ENCODE measurements around the gene EREG.
A peak's percentile ranks its signal among the peaks of the same experiment; 100 is the strongest.
"Not testable (repeated sequence)": the region's sequence is repeated elsewhere in the genome, so short reads cannot be mapped to it uniquely, and the experiment has no call there.

EREG gene, protein sequence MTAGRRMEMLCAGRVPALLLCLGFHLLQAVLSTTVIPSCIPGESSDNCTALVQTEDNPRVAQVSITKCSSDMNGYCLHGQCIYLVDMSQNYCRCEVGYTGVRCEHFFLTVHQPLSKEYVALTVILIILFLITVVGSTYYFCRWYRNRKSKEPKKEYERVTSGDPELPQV

DNA sequence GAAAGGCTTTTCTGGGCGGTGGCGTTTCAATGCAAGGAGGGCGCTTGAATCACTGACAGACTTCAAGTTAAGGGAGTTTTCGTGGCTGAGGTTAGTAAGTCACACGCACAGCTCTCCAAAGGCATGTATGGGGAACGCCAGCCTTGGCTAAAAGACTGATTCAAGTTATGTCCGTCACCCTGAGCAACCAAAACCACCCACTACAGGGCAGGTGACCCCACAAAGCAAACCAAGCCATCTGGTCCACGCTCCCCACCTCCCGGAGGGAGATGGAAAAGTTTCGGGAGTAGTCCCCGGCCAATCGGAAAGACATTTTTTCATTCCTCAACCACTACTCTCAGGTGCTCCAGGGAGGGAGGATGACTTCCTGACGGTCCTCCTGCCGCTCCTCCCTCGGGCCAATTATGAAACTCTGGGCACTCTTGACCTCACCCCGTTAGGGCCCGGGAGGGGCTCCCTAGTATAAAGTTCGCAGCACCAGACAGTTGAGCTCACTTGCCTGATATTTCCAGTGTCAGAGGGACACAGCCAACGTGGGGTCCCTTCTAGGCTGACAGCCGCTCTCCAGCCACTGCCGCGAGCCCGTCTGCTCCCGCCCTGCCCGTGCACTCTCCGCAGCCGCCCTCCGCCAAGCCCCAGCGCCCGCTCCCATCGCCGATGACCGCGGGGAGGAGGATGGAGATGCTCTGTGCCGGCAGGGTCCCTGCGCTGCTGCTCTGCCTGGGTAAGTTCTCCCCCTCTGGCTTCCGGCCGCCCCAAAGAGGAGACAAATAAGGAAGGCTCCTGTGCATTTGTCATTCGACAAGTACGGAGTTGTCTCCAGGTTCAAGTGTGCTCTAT, at the start of gene EREG:
EREG (plus strand) TSS at position 494 of the 840 bp plus-strand sequence; CDS start at position 658, 164 bp downstream.
- DNase-seq (ENCODE audit: low spot score): no peak

DNA sequence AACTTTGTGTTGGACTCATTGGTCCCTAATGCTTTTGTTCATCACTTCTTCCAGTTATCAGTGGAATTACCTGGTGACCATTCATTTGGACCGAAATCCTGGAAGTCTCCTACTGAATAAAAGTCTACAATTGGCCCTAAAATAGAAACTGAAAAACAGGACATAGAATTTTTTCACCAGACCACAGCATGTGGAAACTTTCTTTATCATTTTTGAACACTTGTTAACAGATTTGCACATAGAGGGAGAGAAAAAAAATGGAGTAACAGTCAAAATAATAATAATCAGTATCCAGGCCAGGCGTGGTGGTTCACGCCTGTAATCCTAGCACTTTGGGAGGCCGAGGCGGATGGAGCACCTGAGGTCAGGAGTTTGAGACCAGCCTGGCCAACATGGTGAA, 49.6 kb upstream of the EREG start:
- DNase-seq (ENCODE audit: low spot score): no peak

DNA sequence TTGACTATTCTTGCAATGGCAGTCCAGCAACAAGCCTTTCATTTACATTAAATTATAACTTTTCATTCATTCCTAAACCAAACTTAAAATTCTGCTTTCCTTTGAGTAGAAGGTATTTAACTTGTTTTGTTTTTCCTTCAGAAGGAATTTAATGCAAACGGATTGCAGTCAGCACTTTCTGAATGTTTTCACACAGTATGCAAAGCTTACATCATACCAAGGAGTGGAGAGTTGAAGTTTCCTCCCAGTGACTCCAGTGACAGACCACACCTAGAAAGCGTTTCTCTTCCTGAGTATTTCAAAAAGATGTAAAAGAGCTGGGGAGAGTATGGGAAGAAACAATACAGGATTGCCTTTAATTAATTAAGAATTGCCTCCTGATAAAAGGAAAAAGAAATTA, 48.5 kb upstream of the EREG start:
- no peak for DNase-seq (ENCODE audit: low spot score)

DNA sequence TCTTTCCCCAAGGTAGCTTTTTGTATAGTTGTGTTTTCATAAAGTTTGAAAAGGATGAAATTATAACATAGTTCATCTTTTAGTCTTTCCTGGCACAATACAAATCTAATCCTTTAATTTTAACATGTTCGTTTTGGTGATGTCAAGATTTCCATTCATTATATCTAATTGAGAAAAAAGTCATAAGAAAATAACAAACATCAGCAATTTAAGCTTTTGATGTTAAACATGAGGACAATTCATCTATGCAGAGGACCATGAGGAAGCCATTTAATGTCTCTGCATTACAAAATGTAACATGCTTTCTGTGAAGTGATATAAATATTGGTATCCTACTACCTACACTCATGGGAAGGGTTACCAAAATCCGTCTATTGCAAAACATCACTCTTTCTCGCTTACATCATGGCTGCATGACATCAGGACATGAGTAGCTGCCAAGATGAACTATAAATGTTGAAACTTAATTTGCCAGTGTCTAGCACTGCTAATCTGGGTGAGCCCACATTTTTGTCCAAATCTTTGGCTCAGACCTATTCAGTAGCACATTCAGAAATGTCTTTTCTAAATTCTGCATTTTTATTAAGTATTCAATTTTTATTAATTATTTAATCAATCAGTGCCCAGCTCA, 47.2 kb upstream of the EREG start:
- no peak for DNase-seq (ENCODE audit: low spot score)

DNA sequence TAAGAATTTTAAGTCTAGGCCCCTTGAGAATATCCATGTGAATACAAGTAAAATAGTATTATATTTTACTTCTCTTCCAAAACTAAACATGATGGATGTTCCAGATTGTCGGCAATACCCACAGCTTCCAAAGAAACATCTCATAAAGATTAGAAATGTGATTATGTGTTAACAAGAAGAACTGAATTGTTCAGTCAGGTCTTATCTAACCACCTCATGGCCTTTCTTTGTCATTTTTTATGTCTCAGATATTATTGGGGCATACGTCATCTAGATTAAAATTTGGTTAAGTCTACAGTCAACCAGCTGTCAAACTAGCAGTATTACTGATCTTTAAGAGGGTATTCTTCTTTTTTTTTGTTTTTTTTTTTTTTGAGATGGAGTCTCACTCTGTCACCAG, 46.7 kb upstream of the EREG start:
- no peak for DNase-seq (ENCODE audit: low spot score)

DNA sequence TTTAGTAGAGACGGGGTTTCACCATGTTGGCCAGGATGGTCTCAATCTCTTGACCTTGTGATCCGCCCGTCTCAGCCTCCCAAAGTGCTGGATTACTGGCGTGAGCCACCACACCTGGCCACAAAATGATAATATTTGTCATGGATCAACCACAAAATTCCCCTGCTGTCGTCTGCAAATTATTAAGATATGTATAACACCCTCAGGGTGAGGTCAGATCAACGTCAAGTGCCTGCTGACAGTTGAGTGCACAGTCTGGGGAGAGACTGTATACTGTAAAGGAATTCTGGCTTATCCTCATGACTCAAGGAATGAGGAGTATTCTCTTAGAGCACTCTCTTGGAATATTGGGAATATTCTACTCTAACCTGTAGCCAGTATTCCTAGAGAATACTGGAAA, 45.5 kb upstream of the EREG start:
- no peak for DNase-seq (ENCODE audit: low spot score)

DNA sequence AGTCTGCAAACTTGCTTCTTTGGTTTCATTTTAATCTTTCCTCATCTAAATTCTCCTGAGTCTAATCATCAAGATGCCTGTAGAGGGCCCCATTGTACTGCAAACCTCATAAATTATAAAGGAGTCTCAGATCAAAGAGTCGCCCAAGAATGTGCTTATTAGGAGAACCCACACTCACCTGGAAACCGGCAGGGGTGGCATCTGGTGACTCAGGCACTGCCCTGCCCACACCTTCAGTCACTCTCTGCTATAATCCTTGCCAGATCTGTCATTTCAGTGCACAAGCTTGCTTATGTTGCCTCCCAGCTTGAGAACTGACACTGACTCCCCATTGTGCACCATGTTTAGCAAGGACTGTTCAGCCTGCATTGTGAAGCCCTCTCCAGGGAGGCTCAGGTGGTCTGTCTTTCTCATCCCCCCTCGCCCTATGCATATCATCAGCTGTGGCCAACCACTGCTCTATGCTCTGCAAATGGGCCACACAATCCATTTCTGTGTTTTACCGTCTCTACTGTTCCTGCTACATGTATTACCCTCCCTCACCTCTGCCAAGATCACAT, 44.3 kb upstream of the EREG start:
- DNase-seq (ENCODE audit: low spot score): peak; percentile 60

DNA sequence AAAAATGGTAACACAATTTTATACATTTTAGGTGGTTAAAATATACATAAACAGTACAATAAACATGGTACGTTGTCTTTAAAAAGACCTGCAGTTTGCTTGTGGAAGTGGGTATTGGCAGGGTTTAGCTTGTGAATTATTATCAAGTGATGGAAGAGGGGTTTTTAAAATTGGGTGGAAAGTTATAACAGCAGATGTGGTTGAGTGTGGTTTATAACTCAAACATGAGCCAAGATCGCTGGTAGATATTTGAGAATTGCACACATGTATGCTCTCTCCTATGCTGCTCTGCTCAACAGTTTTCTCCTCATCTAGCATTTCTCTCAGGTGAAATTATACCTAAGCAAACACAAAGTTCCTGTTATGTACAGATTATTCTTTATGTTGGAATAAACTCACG, 42.6 kb upstream of the EREG start:
- no peak for DNase-seq (ENCODE audit: low spot score)

DNA sequence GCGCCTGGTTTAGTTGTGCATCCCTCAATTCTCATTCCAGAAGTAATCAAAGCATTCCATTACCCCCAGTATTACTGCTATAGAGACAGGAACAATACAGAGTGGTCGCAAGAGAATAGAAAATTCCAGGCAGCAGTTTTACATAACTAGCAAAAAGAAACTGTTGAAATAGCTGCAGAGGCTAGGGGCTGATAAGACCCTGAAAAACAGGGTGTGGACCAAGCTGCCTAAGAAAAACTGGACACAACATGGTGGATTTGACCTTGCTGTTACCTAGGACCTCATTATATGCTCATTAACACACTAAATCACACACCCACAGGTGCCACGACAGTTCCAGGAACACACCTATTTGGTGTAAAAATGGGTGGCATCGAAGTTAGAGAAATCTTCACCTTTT, 41.3 kb upstream of the EREG start:
- DNase-seq (ENCODE audit: low spot score): no peak

DNA sequence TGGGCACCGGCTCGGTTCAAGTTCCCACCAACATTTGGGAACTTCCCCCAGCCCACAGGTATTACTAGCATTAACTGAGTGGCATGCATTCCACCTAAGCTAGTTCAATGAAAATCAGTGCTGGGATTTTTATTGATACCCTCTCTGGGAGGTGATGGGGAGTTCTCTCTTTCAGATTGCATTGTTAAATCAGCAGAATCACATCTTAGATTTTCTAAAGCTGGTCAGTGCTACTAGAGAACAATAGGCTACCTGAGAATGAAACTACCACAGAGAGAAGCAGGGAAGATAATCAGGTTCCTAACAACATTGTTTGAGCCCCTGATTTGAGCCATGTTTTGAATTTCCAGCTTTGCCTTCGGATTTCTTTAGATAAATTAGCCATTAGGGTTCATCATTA, 40.7 kb upstream of the EREG start:
- no peak for DNase-seq (ENCODE audit: low spot score)

DNA sequence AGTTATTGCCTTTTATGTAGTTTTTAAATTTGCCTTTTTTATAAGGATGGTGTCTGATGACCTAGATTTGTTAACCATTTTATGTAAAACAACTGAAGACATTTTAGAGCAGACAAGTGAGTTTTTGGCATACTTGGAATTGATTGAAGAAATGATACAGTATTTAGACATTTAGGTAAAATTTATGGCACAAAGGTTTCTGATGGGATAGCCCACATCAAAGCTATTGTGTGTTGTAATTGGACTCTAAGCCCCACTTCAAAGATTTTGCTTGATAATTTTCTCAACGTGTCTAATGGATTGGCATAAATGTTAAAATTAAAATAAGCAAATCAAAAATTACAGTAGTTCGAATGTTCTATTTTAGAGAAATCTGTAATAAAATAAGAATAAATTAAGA, 39.1 kb upstream of the EREG start:
- no peak for DNase-seq (ENCODE audit: low spot score)

DNA sequence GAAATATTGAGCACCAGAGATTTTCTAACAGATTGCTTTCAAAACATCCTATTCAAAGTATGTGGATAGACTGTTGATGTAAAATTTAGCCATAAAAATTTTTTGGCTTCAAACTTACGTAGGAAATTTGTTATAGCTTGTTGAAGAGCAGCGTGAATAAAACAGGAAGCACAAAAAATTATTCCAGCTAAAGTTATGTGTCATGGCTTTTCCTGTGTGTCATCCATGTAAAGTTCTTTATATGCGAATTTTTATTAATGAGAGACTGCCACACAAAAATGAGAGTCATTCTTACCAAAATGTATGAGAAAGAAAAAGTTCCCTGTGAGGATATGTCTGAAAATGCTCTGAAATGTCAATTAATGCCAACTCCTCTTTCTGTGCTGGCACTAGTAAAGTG, 37.2 kb upstream of the EREG start:
- no peak for DNase-seq (ENCODE audit: low spot score)

DNA sequence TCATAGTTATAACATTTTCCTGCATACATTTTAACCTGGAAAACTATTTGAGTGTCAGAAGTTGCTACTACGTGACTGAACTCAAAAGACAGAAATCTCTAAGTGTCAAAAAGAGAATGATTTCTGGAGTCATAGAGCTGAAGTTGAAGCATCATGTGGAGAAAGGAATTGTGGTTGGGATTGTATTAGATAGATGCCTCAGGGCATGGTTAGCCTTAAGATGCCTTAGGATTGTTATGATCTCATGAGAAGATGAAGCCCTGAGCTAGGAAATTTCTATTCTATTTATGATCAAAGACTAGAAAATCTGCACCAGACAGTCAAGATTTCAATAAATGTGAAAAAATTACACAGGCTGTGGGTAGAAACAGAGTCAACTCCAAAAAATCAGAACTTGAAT, 36.4 kb upstream of the EREG start:
- no peak for DNase-seq (ENCODE audit: low spot score)

DNA sequence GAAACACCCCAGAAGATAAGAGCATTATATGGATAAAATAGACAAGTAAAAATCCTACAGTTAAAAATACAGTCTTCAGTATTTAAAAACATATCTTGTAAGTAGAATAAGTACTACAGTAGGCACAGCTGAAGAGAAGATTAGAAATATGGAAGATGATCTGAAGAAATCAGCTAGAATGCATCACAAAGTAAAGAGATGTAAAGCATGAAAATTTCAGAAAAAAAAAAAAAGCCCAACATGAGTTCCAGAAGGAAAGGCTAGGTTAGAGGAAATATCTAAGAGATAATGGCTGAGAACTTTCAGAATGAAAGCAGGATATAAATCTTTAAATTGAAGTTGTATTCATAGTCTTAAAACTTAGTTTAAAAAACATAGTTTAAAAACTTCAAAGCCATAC, 35.6 kb upstream of the EREG start:
- DNase-seq (ENCODE audit: low spot score): no peak

DNA sequence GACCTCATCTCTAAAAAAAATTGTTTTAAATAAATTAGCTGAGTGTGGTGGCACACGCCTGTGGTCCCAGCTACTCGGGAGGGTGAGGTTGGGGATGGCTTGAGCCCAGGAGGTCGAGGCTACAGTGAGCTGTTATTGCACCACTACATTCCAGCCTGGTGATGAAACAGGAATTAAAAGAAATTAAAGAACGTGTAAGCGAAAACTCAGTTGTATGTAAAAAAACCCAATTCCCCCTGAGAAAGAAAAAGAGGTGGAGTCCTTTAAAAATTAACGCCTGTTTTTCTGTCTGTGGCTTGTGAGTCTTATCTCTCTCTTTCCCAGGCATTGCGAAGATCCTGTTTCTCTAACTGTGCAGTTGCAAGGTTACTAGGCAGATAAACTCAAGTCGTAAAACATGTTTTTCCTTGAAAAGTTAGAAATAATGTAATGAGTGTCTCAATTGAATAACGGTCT, 34.6 kb upstream of the EREG start:
- no peak for DNase-seq (ENCODE audit: low spot score)

DNA sequence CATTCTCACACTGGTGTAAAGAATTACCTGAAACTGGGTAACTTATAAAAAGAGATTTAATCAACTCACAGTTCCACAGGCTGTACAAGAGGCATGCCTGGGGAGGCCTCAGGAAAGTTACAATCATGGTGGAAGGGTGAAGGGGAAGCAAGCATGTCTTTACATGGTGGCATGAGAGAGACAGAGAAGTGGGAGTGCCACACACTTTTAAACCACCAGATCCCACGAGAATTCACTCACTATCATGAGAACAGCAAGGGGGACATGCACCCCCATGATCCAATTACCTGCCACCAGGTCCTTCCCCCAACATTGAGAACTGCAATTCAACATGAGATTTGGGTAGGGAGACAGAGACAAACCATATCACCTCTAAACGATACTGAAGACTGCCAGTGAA, 33.7 kb upstream of the EREG start:
- DNase-seq (ENCODE audit: low spot score): no peak

DNA sequence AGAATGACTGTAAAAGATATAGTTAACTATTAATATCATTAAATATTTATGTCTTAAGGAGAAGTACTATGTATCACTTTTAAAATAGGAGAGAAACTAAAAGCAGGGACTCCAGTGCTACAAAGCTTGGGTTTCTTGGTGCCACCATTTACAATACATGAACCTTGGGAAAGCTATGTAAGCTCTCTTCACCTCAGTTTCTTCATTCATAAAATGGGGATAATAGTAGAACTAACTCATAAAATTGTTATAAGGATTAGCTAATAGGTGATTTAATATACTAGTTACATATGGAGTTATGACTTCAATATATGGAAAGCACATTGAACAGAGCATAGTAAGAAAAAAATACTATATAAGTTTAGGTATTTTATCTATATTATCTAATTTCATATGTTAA, 33.0 kb upstream of the EREG start:
- DNase-seq (ENCODE audit: low spot score): no peak

DNA sequence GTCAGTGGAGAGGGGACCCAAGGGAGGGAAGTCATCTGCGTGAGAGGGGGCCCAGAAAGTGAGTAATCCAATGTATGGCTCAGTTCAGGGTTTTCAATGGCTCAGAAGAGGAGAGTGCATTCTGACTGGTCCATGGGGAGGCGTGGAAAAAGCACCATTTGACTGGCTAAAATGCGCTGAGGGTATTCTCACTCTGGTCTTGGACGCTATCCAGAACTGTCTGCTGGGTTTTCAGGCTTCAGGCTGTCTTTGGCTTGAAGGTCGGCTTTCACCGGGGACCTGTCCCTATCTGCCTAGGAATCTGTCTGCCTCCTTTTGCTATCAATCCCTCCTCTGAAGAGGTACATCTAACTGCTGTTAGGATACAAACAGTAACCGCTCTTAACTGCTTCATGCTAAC, 30.3 kb upstream of the EREG start:
- no peak for DNase-seq (ENCODE audit: low spot score)

DNA sequence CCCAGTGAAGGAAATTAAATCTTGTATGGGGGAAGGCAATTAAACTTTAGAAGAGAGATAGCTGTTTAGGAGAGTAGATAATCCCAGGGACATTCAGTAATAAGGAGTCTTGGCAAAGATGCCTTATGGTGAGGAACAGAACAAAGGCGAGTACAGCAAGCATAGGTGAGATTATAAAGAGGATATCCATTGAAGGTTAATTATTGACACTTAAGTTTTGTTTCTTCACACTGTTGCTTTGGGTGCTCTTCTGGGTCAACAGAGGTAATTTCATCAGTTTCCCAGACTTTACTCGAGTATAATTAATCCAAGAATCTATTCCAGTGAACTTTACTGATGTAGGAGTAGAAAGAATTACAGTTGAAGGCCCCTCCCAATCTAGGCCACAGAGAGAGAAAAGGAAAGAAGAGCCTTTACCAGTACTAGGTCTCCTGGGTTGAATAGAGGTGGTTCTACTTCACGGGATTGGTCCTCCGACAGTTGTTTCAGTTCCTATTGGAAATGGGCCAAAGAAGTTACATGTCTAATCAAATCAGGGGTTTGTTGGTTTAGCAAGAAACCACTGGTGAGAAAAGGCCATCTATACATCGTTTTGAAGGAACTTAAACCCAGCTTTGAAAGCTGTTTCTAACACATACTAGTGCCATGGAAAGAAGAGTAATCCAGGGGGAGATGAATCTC, 29.5 kb upstream of the EREG start:
- DNase-seq (ENCODE audit: low spot score): no peak

DNA sequence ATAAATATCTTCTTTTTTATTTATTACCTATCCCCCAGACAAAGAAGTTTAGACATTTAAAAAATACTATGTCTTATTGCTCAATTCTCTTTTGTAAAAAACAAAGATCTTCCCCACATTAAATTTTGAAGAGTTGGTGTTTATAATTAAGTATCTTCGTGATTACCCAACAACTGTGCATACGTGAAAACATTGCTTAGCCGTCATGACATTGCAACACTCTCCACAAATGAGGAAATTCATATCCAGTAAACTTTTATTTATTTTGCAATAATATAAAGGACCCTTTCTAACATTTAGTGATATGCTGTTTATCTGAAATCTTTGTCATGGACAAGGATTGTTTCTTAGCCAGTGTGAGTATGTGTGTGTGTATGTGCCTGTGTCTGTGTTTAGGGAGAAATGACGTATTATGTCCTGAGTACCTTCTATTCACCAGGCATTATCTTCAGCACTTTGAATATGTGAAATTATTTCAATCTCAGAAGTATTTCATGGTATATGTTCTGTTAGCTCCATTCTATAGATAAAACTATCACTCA, 26.1 kb upstream of the EREG start:
- DNase-seq (ENCODE audit: low spot score): no peak

DNA sequence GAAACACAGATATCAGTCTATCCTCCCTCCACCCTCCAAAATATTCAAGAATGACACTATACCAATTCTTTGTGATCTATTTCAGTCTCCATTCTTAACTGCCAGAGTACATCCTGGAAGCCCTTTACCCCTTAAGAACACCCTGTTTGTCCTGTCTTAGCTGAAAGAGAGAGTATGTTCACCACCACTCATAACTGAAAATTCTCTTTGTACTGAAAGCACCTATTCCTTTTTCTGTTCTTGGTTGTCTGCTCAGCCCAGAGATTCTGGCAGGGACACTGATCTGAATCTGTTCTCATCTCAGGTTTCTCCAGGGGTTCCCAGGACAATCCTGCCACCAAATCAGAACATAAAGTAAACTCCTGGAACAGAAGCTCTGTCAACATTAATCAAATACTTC, 25.4 kb upstream of the EREG start:
- no peak for DNase-seq (ENCODE audit: low spot score)

DNA sequence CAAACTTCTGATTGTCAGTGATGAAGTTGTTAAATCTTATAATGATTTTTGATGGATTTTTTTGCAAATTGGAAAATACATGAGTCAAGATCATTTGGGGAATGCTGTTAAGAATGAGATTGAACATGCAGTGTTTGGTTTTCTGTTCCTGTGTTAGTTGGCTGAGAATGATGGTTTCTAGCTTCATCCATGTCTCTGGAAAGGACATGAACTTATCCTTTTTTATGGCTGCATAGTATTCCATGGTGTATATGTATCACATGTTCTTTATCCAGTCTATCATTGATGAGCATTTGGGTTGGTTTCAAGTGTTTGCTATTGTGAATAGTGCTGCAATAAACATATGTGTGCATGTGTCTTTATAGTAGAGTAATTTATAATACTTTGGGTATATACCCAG, 24.5 kb upstream of the EREG start:
- not testable (repeated sequence) for DNase-seq (ENCODE audit: low spot score)
